Right forelimb (tissue), 1 donor: ENCODE results near the gene DEXI.
"Not testable (repeated sequence)": the region's sequence is repeated elsewhere in the genome, so short reads cannot be mapped to it uniquely, and the experiment has no call there.

Experiments used
- DNase-seq: peaks from one replicate; pipeline ENCODE4 v3.0.0-alpha.2; 2018

The DEXI gene

DNA sequence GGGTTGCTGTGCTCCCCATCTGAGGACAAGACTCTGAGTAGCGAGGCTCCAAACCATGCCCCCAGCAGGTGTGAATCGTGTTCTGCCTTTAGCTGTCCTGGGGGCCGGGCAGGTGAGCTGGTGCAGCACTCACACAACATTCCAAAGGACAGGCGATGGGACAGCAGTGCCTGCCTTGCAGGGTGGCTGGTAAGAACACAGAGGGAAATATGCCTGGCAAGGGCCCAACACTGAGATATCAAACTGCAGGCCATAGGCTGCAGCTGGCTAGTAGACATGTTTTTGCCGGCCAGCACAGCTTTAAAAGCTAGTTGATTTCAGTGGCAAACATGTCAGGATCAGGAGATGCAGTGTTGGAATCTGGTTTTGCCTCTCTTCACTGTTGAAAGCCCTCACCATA, 25.7 kb upstream of the DEXI start:
- DNase-seq, result no peak

DNA sequence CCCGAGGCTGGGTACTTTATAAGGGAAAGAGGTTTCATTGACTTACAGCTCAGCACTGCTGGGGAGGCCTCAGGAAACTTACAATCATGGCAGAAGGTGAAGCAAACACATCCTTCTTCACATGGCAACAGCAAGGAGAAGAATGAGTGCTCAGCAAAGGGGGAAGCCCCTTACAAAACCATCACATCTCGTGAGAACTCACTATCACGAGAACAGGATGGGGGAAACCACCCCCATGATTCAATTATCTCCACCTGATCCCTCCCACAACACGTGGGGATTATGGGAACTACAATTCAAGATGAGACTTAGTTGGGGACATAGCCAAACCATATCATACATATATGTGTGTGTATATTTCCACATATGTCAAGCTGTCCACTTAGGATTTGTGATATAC, 24.3 kb upstream of the DEXI start:
- not testable (repeated sequence) for DNase-seq

DNA sequence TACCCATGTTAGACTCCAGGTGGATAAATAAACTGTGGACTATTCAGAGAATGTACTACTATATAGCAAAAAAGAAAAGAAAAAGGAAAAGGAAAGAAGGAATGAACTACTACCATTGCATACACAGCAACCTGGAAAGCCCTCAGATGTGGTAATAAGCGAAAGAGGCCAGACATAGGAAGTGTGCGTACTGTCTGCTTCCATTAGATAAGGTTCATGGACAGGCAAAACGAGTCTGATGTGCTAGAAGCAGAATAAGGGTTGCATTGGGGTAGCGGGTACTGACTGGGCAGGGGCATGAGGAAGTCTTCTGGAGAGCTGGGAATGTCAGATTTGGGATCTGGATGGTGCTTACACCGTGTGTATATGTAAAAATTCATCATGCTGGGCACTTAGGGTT, 23.9 kb upstream of the DEXI start:
- no peak for DNase-seq

DNA sequence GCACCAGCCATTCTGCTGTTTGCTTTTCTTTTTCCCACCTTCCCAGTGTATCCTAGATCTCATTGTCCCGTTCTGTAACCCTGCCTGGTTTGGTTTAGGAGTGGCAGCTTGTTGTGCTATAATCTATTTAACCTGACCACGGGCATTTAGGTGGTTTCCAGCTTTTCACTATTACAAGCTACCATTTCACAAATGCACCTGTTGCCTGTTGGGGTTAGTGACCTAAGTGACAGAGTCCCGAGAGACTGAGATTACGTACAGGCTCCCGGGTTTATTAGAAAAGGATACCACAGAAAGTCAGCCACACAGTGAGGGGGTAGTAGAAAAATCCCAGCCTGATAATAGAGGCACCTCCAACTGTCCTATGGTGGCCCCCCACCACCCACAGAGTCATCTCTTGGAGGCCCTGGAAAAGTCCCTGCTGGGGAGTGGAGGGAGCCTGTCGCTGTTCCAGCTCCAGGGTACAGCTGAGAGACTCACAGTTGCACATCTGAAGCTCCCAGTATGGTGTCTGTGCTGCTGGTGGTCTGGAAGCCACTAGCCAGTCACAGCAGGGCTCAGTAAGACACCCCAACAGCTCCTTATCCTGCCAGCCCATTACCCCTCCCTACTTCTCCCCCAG, 23.3 kb upstream of the DEXI start:
- no peak for DNase-seq

DNA sequence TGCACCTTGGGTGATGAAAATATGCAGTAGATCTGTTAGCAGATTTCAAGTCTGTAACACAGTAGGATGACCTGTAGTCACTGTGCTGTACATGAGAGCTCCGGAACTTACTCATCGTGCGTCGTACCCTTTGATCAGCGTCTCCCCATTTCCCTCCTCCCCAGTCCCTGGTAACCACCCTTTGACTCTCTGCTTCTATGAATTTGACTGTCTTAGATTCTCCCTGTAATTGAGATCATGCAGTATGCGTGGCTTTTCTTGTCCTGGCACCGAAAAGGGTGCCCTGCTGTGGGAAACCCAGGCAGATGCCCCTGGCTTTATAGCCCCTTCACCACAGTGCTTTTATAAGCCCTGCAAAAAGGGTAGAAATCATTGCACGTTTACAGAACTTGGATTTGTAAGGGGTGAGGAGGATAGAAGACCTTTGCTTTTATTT, 22.6 kb upstream of the DEXI start:
- no peak for DNase-seq

DNA sequence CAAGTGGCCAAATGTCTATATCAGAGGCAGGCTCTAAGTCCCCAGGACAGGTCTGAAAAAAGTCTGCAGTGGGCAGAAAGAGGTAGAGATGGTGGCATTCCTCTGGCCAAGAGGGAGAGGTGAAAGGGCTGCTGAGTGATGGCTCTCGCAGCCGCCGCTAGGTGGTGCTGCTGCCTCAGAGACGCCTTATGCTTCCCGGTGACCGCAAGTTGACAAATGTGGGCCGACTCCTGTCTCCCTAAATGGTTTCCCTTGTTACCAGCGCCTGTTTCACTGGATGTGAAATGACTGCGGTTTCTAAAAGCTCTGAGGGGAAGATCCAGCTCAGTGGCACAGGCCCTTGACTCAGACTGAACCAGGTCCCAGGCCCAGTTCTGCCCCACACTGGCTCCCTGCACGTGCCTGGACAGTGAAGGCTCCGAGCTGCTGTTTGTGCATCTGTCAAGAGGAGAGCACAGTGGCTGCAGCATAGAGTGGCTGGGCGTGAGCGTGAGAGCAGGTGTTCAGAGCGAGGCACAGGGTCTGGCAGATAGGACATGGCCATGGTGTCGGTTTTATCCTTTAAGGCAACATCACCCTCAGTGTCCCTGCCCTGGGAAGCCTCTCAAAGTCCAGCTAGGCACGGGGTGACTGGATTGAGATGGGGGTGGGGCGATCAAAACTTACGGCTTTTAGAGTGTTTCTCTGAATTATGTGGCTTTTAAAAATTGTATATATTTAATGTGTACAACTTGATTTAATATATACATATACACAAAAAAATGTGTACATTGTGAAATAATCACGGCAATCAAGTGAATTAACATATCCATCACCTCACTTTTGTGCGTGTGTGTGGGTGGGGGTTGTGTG, 22.0 kb upstream of the DEXI start:
- peak; percentile 90 for DNase-seq

DNA sequence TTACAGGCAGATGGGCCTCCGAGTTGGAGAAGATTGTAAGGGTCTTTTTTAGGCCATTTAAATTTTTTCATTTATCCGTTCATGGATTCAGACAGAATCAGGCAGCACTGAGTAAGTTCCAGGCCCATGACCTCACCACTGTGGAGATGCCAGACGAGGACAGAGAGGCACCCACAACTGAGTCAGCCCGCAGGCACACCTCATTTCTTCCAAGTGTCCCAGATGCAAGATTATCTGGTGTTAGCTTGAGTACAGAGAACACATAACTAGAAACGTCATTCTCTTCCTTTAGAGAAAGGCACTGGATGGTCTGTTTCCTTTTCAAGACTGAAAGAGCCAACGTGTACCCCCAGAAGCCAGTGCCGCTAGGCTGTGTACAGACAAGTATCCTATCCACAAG, 19.0 kb upstream of the DEXI start:
- DNase-seq, result no peak

DNA sequence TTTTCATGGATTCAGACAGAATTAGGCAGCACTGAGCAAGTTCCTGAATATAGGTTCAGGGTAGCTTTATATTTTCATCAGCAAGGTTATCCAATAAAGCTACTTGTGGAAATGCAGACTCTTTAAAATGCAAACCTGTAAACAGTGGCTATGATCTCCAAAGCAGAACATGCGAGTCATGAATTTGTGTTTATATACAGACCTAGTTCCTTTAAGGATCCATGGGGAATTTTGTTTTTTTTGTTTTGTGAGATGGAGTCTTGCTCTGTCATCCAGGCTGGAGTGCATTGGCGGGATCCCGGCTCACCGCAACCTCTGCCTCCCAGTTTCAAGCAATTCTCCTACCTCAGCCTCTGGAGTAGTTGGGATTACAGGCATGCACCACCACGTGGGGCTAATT, 16.9 kb upstream of the DEXI start:
- DNase-seq, result no peak

DNA sequence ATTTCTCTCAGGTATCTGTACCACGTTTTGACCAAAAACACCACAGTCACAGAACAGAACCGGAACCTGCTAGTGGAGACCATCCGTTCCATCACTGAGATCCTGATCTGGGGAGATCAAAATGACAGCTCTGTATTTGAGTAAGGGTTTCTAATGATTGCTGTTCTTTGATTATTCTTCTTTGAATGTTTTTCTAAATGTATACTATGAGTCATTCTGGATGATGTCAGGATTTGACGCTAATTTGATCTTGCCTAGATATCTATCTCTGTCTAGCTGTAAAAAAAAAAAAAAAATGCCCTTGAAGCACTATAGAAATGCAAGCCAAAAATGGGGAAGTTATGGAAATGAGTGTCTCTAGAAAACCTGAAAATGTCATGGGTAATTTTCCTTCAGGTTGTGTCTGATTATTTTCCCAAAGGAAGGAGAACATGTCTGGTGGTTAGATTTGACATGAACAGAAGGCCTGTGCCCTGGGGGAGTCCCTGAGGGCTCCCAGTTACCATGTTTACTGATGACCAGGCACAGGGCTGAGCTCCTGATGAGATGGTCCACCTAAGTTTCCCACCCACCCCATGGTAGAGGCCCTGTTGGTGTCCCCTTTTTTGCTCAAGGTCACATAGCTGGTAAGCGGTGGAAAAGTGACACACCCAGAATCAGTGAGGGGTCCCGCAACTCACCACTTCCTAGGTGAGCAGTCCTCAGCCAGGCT, 15.7 kb upstream of the DEXI start:
- DNase-seq, result no peak

DNA sequence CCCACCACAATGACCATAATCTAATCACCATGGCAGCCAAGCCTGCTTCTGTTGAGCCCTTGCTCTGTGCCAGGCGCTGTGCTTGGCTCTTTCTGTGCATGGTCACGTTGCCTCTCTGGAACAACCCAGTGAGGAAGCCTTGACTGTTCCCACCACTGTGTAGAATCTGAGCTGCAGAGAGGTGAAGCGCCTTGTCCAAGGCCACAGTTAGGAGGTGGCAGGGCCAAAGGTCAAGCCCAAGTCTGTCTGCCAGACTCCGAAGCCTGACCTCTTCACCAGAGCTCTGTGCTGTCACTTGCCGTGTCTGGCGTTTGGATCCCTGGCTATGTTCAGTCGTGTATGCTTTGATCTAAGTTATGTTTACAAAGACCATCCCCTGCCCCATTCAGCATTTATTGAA, 12.6 kb upstream of the DEXI start:
- no peak for DNase-seq

DNA sequence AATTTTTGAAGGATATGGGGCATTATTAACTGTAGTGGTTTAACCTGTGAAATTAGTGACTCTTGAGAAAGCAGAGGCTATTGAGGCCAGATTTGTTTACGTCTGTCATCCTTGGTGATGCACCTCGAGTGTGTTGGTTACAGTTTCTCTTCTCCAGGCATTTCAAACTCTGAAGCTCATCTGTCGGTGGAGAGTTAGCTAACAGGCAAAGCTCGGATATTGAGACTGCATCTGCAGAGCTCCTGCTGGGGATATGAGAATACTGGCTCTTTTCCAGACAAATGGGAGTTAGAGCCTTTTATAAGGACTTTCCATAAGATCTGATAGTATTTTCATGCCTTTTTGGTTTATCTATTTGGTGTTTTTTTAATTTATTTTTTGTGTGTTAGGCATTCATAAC, 8.8 kb upstream of the DEXI start:
- no peak for DNase-seq

DNA sequence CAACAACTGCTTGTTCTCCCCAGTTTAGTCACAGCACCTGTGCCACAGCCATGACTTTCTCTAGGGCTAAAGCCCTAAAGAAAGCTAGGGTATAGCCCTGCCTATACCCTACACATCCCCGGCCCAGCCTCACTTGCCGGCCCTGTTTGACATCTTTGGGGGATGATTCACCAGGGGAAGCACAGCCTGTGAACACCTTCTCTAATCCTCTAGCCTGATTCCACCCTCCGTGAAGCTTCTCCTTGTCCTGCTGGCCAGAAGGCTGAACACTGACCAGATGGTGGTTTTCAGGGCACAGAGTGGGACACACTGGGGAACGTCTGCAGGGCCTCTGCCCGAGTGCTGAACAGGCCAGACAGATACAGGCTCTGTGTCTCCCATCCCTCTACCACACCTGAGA, 8.1 kb upstream of the DEXI start:
- DNase-seq, result no peak

DNA sequence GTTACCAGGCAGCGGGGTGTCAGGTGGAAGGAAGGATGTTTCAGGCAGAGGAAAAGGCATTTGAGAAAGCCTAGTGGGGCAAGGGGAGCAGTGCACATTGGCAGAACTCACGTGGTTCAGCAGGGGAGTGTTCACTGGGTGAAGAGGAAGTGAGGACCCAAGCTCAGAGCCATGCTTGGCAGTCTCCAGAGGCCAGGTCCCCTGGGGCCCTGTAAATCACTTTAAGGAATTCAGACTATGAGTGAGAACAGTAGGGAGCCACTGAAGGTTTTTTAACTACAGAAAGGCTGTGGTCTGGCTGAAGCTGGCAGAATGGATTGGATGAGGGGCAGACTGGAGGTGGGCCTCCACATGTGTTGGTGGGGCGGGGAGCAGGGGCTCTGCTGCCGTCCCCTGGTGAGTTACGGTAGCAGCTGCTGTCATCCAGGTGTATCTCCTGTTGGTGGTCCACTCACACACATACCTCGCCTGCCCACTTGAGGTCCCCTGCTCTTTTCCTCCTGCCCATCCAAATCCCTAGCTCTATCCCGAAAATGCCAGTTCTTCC, 7.2 kb upstream of the DEXI start:
- DNase-seq, result no peak

DNA sequence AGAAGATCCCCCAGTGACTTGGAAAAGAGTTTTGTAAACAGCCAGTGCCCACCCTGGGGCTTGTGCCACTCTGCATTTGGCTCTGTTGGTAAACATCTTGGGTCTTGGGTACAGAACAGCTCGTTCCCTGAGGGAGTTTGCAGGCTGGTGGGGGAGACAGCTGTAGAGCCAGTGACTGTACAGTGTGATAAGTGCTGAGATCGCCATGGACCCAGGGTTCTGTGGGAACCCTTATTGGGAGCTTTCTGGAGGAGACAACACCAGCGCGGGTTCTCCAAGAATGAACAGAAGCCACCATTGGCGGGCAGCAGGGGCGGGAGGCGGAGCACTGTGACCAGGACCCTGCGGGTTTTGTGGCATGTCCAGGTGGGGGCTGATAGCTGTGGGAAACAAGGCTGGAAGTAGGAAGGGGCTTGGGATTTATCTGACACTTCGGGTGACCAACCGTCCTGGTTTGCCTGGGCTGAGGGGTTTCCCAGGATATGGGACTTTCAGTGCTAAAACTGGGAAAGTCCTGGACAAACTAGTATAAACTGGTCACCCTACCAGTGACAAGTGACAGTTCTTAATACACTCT, 5.0 kb upstream of the DEXI start:
- DNase-seq, result no peak

DNA sequence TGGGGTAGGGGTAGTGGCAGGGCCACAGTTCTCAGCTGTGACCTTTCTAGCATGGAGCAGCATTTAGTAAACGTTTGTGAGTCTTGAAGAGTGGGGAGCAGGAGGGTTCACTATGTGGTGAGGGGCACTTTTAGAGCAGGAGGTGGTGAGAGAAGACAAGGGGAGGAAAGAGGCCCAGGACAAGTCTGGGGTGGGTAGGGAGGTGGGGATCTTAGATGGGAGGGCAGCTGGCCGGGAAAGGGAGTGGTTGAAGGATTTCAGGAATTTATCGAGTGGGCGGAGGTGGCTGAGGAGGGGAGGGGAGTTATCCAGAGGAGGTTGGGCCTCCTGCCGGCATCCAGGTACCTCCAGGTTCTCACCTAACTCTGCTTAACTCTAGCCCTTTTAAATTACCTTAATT, 4.0 kb upstream of the DEXI start:
- DNase-seq, result no peak

DNA sequence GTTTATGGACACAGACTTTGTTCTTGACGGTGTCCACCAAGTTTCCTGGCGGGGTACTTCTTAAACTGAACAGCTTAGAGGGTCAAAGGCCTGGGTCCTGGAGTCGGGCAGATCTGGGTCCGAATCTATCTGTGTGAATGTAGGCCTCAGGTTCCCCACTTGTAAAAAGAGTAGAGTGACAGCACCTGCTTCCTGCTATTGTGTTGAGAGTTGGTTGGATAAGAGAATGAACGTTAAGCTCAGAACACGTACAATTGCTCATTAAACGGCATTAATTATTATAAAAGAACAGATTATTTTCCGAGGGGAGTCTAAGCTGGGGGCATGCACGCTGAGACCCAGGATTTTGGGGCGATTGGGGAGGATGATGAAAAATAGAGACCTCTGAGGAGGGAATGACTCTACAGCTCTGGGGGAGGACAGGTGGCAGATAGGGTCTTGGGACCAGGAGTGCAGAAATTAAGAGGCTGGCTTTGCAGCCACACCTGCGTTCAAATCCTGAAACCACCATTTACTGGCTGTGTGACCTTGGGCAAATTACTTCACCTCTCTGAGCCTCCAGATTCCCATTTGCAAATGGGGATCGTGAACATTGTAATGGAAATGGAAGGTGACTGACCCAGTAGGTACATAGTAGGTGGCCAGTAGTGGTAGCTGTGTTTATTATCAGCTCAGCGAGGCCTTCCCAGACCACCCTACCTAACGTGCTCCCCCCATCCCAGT, 3.0 kb upstream of the DEXI start:
- no peak for DNase-seq

DNA sequence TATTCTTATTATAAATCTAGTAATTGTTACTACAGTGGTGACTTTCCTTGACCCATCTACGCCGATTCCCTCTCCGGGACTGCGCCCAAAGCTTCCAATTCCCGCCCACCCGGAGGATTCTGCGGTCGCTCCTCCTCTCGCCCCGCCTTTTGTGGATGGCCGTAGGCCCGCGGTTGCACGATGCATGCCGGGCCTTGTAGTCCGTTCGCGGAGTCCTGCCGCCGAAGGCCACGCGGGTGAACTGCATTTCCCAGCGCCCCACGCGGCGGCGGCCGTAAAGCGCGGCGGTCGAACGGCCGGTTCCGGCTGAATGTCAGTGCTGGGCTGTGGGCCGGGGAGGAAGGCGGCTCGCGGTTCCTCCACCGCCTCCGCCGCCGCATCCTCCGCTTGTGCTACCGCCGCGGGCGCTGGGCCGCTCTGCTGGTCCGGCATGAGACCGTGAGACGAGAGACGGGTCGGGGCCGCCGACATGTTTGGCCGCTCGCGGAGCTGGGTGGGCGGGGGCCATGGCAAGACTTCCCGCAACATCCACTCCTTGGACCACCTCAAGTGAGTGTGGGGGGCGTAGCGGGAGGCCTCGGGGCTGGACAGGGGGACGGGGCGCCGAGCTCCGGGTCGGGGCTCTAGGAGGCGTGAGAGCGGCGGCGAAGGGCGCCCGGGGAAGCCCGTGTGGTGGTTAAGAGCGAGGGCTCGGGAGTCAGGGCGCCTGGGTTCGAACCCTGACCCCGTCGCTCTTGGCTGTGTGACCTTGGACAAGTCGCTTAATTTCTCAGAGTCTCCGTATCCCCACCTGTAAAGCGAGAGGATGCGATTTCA, 2.2 kb upstream of the DEXI start, which contains the start of gene CLEC16A:
TSS of gene CLEC16A (plus strand) at position 316 of the 816 bp plus-strand sequence. CDS start at position 470, 154 bp downstream.
- DNase-seq, result peak; percentile 98

DNA sequence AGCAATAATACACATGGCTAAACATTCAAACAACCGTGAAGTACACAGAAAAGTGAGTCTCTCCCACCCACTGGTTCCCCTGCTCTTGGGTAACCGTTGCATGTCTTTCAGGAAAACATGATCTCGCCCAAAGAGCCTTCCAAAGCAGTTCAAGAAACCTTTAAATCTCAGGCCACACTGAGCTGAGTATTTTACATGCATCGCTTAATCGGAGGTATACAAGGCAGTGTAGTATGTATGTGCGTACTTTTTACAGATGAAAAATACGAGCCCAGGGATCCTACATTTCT, 741 bp upstream of the DEXI start:
- DNase-seq, result no peak

DNA sequence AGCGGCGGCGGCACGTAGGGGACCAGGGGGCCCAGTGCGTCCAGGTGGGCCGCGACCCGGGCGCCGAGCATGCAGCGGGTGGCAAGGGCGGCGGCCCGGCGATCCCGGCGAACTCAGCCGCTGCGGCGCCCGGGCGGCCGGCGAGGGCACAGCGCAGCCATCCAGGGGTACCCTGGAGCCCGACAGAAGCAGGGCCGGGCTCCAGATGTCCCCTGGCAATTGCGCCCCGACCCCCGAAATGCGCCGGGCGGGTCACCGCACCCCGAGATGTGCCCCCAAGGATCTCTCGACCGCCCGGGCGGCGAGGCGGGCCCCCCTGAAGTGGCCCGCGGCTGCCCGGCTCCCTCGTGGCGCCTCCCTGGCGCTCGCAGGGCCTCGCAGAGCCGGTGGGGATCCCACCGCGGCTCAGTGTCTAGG, 325 bp downstream of the DEXI start:
- DNase-seq, result not testable (repeated sequence)

DNA sequence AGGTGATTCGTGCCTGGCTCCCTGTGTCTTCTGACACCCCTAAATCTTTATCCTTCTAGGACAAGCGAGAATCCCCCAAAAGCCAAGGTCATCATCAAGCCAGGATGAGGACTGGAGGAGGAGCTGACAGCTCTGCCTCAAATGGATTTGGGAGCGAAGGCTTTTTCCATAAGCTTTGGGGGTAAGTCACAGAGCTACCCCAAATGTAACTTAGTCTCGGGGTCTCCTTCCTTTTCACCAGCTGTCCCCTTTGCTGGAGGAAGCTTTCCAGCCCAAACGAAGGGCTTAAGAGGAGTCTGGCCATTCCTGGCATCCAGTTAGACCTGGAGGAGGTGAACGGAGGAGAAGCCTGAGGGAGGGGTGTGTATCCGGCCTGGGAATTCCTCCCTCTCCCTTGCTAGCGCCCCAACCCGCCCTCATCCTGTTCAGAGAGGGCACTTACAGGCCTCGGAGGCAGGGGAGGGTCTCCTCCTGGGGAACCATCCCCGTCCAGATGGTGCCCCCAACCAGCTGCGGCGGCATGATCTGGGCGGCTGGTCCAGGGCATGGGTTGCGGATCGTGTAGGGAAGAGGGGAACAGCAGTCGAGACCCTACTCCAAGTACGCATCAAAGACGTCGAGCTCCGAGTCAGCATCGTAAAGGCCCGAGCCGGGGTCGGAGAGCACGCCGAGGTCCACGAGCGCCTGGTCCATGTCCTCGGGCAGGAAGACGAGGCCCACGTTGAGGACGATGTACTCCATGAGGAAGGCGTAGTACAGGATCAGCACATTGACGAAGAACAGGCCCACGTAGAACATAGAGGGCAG, 938 bp downstream of the DEXI start:
- DNase-seq, result no peak
